NCI-H128 (cell line): Measurements from ENCODE around the gene FAF1.
"Not testable (repeated sequence)": the region's sequence is repeated elsewhere in the genome, so short reads cannot be mapped to it uniquely, and the experiment has no call there.

ENCODE experiments used
- DNase-seq: peaks from one replicate; lab custom pipeline; 2025; ENCODE audit not compliant: unreplicated experiment; lab: John Stamatoyannopoulos, UW

FAF1 gene

DNA sequence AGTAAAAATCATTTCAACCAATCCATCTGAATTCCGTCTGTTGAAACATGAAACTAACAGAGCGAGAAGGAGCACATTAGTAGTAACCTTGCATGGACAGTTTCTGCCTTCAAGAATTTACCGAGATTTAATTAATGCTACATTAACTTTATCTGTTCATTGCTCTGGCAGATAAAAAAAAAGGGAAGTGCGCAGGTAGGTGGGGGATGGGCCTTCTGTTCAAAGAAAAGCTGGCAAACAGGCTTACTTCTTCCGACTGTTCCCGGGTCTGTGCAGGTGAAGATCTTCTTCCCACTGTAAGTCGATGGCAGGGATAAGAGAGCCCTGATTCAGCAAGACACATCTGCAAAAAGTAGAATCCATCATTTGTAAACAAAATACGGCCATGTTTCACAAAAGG, 364.2 kb downstream of the FAF1 start:
- DNase-seq, result no peak

DNA sequence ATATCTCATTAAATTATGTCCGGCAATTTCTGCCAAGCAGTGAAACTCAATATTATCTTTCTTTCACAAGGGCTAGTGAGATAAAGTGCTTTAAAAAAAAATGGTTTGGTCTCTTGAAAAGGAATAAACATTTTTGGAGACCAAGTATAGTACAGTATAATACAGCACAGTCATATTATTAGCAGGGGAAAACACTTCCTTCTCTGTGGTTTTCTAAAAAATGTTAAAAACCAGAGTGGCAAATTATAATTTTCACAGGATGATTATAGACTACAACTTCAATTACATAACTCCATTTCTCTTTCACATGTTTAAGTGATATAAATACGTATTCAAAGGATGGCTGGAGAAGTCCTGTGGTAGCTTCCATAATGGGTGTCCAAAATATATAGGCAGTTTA, 366.6 kb downstream of the FAF1 start:
- no peak for DNase-seq

DNA sequence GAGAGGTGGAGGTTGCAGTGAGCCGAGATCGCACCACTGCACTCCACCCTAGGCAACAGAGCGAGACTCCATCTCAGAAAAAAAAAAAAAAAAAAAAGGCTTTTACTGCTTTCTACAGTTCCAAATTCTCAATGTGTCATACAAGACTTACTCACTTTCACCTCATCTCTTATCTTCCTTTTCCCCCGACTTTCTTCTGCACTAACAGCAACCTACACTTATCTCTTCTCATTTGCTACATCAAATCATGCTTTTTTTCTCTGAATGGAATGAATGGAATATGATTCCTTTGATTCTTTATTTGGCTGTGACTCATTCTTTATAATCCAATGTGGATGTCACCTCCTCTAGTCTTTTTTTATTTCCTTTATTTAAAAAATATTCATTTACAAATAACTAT, 368.5 kb downstream of the FAF1 start:
- no peak for DNase-seq

DNA sequence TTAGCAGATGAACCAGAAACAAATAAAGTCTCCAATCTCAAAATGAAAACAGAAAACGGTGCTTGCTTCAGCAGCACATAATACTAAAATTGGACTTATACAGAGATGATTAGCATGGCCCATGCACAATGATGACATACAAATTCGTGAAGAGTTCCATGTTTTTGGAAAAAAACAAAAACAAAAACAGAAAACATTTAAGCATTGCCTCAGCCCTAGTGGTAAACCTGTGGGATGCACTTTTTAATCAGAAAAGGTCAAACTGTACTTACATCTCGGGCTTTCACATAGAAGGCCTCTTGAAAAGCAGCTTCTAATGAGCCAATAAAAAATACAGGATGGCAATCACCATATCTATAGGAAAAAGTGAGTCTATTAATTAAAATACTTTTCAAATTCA, 377.7 kb downstream of the FAF1 start:
- DNase-seq, result no peak

DNA sequence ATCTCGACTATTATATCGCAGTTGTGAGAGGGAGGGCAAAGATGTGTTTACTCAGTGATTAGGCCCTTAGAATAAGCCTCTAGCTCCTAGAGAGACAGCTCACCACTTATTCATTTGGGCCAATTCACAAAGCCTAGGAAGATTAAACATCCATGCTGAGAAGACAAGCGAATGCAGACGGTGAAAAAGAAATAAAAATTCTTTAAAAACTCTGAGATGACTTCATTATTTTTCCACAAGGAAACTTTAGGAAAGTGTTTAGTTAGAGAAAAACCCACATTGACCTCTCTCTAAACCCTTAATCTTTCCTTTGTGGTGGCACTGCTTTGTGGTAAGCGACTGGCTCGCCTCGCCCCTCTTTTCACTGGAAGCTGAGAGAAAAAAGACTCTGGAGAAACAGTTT, 390.0 kb downstream of the FAF1 start:
- no peak for DNase-seq

DNA sequence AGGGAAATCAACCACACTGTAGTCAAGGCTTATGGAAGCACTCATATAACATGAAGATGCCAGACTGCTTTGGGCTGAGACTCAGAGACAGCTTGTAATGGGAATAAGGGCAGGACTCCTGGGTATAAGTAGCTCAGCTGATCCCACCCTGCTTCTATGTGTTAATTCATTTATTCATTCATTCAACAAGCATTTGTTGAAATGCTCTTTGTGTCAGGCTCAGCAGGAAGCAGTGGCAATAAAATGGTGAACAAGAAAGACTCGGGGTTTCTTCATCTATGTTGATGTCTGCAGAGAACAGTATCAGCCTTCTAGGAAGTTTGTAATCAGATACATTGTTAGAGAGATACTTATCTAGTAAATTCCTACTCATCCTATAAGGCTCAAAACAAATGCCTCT, 391.3 kb downstream of the FAF1 start:
- no peak for DNase-seq

DNA sequence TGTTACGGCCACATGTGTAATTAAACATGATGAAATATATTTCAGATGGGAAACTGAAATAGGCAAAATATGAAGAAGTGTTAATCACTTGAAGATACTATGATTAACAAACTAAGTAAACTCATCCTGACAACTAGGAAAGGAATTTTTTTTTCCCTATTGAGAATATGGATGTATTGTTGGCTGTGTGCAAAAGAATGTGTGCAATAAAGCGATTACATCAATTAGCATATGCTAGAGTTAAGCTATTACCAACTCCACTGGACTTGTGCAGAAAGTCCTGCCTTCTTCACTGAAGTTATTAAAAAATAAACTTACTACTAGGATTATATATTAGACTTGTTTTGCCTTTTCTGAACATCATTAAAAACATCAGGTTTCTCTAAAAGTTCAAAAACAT, 393.7 kb downstream of the FAF1 start:
- no peak for DNase-seq

DNA sequence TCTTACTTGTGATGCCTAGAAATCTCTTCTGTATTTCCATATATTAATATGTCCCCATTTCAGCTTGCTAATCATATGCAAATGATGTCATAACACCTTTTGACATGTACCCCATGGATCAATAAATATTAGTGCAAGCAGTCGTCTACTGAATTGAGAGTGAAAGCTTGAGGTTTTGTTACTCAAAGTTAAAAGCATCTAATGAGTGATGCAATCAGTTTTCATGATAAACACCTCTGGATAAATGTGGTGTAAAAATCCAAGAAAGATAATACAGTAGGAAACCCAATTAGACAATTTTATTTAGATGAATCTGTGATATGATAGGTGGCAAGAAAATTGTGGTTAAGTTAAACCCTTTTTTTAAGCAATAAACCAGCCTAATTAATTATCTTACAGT, 395.6 kb downstream of the FAF1 start:
- no peak for DNase-seq

DNA sequence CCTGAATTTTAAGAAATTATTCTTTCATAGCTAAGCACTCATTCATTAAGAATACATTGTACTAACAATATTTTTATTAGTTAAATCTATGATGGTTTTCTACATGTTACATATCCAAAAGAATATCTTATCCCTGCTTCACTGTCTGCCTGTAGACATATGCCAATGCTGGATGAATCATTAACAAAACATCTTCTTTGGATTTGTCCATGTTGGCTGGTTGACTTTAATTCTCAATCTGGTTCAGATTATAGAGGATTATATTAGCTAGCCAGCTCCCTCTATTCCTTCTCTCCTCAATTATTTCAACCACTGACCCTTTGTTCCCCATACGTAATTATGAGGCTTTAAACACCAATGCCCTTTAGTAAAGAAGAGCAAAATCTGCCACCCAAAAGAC, 398.0 kb downstream of the FAF1 start:
- DNase-seq, result no peak

DNA sequence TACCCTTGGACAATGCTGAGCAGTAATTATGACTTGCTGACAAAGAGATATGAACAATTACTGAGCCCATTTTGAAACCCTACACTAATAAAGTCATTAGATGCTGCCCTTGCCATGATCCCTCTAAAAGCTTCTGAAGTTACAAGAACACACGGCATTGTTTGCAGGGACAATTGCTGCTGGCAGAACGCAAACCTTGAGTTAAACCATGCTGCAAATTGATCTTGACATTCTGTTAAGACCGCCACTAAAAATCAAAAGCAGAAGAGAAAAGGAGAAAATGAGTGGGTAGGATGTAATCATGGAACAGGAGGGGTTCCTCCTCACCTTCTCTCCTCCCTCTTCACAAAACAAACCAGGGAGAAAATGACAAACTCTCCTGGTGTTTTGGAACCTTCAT, 400.6 kb downstream of the FAF1 start:
- DNase-seq, result peak; percentile 81

DNA sequence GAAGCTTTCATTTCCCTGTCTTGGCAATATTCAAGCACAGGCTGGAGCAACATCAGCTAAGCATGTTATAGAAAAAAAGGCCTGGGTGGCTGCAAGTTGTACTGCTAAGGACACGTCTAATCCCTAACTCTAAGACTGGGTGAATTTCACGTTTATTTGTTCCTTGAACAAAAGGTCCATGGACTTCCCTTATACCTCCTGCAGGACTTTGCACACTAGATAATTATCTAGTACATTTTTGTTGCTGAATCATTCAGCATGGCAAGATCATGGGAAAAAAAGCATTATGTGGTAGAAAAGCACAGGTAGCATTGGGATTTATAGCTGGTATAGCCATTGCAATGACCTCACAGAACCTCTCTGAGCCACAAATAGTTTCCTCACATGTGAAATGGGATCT, 406.1 kb downstream of the FAF1 start:
- no peak for DNase-seq

DNA sequence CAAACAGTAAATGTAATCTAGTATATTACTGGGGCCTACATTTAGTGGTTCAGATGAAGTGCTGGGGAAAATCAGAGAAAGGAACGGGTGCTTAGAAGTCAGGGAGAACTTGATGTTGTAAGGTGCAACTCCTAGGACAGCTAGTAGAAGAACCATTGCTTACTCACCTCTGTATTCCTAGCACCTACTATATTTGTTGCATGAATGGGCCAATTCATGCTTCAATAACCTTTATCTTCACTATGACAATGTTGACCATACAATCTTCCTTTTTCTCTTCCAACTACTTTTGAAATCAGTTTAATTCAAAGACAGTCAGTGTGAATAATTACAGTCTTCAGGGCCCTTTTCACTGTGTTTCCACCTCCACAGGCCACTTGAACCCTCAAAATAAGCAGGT, 411.8 kb downstream of the FAF1 start:
- no peak for DNase-seq

DNA sequence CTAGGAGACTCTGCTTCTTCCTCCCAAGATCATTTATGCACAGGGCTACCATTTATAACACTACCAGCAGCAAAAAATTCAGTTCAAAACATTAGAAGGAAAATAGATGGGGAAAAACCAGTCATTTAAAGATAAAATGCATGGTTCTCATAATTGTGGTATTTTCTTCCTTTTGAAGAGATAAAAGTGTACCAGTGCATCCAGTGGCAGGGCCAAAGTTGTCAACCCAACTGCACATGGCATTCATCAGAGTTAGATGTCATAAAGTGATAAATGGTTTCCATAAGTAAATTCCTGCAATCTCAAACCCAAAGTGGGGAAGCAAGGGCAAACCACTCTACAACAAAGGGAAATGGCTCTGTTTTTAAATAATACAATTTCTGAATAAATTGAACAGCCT, 417.7 kb downstream of the FAF1 start:
- DNase-seq, result no peak

DNA sequence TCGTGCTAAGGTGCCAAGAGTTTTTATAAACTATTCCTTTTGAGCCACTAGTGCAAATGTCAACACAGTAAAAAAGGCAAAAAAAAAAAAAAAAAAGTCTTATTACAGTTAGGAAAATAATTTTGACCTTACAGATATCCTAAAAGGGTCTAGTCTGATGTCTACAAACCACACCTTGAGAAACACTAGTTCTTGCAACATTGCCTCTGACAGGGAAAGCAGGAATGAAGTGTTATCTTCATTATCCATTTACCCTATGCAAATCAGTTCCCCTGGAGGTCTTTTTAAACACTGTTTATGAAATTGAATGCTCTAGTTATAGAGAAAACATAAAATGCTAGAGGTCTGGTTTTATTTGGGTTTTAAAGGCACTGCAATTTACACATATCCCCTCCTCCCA, 421.6 kb downstream of the FAF1 start:
- DNase-seq, result no peak

DNA sequence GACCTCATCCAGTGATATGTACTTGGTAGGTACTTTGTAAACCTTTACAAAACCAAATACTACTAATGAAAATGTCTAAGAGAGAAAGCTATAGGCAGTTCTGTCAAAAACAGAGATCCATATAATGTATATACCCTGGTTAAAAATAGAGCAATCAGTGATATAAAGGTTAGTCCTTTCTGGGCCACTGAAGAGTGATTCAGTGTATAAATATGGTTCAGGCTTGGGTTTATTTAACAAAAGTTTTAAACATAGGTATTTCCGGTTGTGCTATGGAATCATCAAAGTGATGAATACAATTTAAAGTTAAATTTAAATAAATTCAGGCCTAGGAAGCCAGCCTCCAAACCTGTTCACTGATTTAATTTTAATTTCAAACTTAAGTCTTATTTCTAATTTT, 428.5 kb downstream of the FAF1 start:
- DNase-seq, result no peak

DNA sequence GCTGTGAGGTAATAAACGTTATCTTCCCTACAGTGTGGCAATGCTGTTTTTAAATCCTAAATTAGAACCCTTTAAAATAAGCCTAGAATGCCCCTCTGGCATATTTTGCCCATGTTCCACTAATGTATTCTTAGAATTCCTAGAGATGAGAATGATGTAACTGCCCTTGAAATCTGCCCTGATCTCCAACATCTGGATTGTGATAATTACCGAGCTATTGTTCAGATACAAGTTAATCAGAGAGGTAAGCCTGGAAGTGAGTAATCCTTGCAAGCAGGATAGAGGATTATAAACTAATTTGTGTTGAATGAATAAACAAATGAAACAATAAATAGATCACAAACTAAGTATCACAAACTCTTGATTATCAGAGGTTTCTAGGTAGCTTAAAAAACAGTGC, 429.0 kb downstream of the FAF1 start:
- DNase-seq, result no peak

DNA sequence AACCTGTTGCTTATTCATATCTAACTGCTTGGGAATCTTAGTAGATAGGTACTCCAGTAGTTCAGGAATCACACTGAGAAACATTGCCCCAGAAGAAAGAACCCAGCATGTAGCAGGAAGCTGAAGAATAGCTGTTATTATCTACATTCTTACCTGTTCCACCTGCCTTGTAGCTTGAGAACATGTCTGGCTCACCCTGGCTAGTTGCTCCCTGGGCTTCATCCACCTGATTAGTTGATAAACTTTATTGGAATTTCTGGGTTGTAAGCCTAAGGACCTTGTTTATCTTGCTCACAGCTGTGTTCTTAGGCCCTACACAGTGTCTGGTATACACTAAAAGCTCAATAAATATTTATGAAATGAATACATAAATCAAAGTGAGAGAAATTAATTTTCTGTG, 430.6 kb downstream of the FAF1 start:
- no peak for DNase-seq

DNA sequence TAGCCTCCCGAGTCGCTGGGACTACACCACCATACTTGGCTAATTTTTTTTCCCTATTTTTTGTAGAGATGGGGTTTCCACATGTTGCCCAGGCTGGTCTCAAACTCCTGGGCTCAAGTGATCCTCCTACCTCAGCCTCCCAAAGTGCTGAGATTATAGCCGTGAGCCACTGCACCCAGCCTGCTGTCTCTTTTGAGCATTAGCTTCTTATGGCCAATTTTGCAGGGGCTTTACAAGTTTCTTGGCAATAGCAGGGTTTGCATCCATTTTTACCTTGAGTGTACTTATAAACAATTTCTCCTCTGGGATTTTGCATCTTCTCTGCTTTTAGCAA, 432.1 kb downstream of the FAF1 start:
- not testable (repeated sequence) for DNase-seq

DNA sequence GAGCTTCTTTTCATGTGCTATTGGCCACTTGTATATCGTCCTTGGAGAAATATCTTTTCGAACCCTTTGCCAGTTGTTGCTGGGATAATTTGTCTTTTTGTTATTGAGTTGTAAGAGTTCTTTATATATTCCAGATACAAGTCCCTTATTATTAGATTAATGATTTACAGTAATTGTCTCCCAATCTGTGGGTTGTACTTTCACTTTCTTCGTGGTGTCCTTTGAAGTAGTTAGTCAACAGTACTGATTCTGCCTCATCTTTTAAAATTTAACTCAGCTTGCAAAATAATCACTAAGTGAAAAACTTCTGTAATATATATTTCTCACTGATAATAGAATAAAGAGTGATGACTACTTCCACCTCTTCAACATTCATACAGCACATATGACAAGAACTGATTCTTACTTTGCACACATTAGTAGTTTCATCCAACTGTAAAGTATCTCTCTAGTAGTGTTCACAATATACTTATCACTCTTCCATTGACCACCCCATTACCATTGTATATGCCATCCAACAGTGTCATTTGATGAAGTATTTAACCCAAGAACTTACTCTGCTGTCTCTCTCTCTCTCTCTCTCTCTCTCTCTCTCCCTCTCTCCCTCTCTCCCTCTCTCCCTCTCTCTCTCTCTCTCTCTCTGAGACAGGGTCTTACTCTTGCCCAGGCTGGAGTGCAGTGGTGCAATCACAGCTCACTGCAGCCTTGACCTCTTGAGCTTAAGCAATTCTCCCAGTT, 432.6 kb downstream of the FAF1 start:
- DNase-seq, result no peak

DNA sequence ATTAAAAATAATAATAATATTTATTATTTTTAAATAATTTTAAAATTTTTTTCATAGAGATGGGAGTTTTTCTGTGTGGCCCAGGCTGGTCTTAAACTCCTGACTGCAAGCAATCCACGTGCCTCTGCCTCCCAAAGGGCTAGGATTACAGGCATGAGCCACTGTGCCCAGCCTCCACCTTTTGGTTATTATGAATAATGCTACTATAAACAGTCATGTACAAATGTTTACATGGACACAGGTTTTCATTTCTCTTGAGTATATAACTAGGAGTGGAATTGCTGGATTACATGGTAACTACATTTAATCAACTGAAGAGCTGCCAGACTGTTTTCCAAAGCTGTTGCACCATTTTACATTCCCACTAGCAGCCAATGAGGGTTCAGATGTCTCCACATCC, 433.6 kb downstream of the FAF1 start:
- no peak for DNase-seq

DNA sequence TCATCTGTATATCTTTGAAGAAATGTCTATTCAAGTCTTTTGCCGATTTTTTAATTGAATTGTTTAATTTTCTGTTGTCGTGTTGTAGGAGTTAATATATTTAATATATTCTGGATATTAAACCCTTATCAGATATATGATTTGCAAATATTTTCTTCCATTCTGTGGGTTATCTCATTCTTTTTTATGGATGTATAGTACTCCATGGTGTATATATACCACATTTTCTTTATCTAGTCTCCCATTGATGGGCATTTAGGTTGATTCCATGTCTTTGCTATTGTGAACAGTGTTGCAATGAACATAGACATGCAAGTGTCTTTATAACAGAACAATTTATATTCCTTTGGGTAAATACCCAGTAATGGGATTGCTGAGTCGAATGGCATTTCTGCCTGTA, 436.5 kb downstream of the FAF1 start:
- DNase-seq, result no peak

DNA sequence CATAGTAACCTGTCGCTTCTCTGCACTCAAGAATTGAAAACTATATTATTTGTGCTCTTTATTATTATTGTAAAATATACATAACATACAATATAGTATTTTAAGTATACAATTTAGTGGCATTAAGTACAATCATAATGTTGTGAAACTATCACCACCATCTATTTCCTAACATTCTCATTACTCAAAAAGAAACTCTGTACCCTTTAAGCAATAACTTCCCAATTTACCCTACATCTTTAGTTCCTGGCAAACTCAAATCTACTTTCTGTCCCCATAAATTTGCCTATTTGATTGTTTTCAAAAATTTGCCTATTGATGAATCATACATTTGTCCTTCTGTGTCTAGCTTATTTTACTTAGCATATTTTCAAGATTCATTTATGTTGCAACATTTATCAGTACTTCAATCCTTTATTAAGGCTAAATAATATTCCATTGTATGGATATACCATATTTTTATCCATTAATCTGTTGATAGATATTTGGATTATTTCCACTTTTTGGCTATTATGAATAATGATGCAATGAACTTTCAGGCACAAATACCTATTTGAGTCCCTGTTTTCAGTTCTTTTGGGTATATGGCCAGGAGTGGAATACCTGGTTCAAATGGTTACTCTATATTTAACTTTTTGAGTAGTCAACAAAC, 437.2 kb downstream of the FAF1 start:
- DNase-seq, result no peak

DNA sequence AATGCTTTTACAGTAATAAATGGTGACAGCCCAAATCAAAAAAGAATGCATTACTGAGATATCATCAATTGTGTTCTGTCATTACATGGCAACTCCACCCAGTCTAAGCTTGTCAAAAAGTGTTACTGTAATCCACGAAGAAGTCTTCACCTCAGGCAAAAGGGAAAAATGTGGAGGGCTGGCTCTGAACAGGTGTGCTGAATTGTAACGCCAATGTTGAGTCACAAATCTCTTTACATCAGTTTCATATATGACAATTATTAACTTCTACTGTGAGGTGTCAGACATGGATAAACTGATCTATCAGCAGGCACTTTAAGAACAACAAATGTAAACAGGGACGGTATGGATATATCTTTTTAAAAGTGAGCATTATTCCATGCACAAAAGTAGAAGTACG, 438.4 kb downstream of the FAF1 start:
- no peak for DNase-seq
